Skin of body (tissue), 3 donors: ENCODE measurements around the gene E4F1. TPM values are rescaled to one million over a fixed set of nuclear protein-coding genes. Genes with fewer than 3 reads are reported as not detected.

Experiments
- DNase-seq: peaks from one replicate; lab custom pipeline; 2025; lab: John Stamatoyannopoulos, UW
- small RNA-seq: library from RNA; depleted of rRNA; stranded (forward); fragments of <200 nt; gene quantifications from one replicate; pipeline ENCODE3, GENCODE V24; 2014; ENCODE audit warnings: low replicate concordance
- total RNA-seq: library from RNA; depleted of rRNA; stranded (reverse); fragments of >200 nt; gene quantifications from one replicate; pipeline ENCODE4 v1.2.3, GENCODE V29; 2014

The E4F1 gene
- total RNA-seq, 1 donor from 2014 or later: 23.2 TPM

GRCh38 chr16:2273931-2274330, 50.5 kb downstream of the E4F1 start:
- DNase-seq: no peak

DNA sequence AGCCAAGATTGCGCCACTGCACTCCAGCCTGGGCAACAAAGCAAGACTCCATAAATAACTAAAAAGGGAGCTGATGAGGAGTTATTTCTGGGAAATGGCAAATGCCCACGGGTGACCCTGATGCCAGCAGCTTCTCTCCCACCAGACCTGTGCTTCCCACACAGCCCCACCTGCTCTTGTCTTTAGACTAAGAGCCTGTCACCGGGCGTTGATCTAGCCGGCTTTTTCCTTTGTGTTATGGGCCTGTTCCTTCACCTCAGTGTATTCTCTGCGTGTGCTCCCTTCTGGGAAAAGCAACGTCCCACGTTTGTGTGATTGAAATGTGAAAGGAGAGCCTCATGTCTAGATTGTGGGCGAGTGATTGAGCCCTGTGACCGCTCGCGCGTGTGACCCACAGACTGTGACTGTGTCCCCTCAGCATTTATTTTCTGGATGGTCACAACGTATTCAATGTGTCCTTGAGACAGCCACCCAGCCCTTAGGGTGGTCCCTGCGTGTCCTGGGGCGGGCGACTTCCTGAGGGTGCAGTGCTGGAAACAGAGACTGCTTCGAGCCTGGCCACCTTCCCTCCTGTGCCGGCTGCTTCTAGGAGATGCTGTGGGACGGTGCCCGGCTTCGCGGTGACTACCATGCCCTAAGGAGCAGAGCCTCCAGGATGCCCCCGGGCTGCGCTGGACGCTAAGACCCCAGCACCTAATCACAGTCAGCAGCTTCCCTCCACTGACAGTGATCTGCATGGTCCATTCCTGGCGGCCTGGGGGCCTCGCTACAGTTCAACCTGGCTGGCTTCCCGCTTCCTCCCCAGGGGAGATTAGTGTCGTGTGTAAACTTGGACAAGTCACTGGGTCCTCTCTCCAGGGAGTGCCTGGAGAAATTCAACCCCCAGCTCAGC, 52.3 kb downstream of the E4F1 start:
- DNase-seq: no peak

- no peak for DNase-seq
These were observed 53.2 kb downstream of the E4F1 start for GRCh38 chr16:2276368-2277195.

DNA sequence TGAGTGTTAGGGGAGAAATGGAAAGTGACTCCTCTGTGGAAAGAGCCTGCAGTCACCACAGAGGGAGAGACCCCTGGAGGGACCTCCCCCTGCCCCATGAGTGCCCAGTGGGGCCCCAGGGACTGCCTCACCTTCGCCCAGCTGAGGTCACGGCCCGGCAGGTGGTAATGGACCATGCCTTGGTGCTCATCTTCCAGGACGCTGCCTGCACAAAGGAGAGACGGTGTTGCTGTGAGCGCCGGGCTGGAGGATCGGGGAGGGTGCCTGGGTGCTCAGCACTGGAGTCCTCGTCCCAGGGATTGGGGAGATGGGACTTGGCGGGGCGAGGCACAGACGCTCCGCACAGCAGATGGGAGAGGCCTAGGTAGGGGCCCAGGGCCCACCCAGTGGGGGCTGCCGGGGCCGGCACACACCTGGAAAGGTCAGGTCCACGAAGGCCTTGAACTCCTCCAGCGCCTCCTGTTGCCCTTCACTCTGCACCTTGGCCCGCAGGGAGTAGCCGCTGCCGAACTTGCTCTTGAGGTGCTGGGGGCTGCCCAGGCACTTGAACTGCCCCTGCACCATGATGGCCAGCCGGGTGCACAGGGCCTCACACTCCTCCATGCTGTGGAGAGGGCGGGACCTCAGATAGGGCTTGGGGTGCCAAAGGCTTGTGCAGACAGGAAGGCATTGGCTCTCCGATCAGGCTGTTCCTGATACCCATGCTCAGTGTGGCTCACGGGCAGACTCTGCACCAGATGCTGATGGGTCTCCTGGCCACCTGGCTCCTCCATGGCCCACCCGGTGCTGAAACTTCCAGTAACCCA, 54.3 kb downstream of the E4F1 start:
- DNase-seq: no peak

DNA sequence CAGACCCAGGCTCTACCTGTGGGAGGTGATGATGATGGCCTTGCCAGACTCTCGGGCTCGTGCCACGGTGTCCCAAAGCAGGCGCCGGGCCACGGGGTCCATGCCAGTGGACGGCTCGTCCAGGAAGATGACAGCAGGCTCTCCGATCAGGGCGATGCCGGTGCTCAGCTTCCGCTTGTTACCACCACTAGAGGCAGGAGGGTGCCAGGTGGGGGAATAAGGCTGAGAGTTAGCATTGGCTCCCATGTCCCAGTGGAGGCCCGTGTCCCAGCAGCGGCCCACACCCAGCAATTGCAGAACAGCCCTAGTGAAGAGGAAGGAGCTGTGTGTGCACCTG, 54.8 kb downstream of the E4F1 start:
- no peak for DNase-seq

GRCh38 chr16:2278956-2279800, 55.8 kb downstream of the E4F1 start:
- no peak for DNase-seq

DNA sequence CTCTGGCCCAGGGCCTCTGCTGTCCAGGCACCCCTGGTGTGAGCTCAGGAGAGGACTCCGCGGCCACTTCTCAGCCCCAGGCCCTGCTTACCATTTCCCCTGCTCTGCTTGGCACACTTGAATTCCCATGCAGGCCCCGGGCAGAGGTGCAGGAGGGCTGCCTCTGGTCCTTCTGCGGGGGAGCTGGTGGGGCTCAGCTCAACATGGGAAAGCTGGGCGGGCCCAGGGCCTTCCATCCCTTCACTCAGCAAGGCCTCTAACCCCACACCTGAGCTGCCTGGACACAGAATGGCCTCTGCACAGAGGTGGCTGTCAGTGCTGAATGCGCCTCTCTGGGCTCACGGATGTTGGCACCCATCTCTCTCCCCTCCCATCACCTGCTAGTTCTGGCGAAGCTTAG, 57.1 kb downstream of the E4F1 start:
- DNase-seq: no peak

DNA sequence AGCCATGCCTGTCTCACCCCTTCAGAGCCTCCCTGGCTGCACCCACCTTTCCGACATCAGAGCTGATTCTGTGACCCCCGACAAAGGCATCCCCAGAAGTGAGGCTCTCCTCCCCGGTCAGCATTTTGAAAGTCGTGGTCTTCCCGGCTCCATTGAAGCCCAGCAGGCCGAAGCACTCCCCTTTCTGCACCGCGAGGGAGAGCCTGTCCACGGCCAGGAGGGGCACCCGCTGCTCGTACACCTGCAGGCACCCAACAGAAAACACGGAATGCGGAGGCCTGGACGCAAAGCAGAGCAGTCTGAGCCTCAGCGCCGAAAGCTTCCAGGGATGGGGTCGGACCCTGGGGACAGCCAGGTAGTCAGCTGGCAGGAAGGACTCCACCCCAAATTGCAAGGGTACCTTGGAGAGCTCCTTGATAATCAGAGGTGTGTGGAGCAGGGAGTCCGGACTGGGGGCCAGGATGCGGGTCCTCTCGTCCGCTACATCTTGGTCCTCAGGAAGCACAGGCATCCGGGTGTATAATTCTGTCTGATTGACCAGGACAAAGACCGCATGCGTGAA, 57.7 kb downstream of the E4F1 start:
- no peak for DNase-seq

GRCh38 chr16:2282262-2282661, 58.9 kb downstream of the E4F1 start:
- DNase-seq: no peak

GRCh38 chr16:2282866-2283555, 59.6 kb downstream of the E4F1 start:
- DNase-seq: no peak

DNA sequence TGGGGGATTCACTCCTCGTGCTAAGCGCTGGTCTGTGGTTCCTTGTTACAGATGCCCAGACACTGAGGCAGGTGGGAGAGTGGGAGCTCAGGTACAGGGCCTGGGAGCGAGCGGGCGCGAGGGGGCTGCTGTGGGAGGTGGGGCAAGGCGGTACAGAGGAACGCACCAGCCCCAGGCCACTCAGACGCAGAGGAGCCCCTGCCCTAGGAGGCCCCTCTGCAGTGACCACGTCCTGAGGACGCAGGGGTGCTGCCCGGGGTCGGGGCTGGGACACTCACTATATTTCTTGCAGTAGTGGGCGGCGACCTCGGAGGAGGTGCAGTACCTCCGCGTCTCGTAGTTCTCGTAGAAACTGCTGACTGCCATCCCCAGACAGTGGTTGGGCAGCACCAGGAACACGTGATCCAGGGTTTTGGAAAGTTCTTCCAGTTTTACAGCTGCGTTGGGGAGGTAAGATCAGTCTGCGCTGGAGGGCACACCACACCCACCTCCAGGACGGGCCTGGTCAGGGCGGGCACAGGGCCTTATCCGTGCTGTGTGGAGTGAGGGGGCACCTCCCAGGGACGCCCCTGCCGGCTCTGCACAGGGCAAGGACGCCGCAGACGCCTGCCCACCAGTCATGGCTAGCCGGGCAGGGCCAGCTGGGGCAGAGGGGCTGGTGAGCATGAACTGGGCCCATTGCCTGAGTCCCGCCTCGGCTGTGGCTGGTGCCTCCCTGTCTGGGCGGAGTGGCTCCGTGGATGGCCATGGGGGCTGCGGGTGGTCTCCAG, 60.8 kb downstream of the E4F1 start:
- DNase-seq: no peak

GRCh38 chr16:2284797-2285576, 61.6 kb downstream of the E4F1 start:
- no peak for DNase-seq

Small RNA genes within 50 kb of the gene (small RNA-seq; reads per million reads assigned to genes)
- gene MIR3677: not detected
- gene MIR4717: not detected

Other genes with a start within 250 kb of the E4F1 start
- 0.39 TPM for gene NOXO1, start 242.1 kb upstream of the E4F1 start, total RNA-seq
- gene GFER, start 239.4 kb upstream of the E4F1 start, total RNA-seq: 5.8 TPM
- 0.69 TPM for gene SYNGR3, start 233.6 kb upstream of the E4F1 start, total RNA-seq
- gene ZNF598, start 213.8 kb upstream of the E4F1 start, total RNA-seq: 12.8 TPM
- gene NPW, start 203.8 kb upstream of the E4F1 start, total RNA-seq: 2.2 TPM
- 20.1 TPM for gene NHERF2, start 196.7 kb upstream of the E4F1 start, total RNA-seq
- 14.8 TPM for gene NTHL1, start 175.8 kb upstream of the E4F1 start, total RNA-seq
- 58.9 TPM for gene TSC2, start 175.6 kb upstream of the E4F1 start, total RNA-seq
- 76.2 TPM for gene PKD1, start 87.7 kb upstream of the E4F1 start, total RNA-seq
- 1.6 TPM for gene RAB26, start 75.0 kb upstream of the E4F1 start, total RNA-seq
- 17.3 TPM for gene TRAF7, start 67.8 kb upstream of the E4F1 start, total RNA-seq
- 0.79 TPM for gene CASKIN1, start 27.0 kb upstream of the E4F1 start, total RNA-seq
- gene MLST8, start 18.1 kb upstream of the E4F1 start, total RNA-seq: 9.4 TPM
- 2.7 TPM for gene BRICD5, start 12.7 kb upstream of the E4F1 start, total RNA-seq
- 4.1 TPM for gene PGP, start 8.8 kb upstream of the E4F1 start, total RNA-seq
- gene DNASE1L2, start 12.9 kb downstream of the E4F1 start, total RNA-seq: 17.3 TPM
- 24.3 TPM for gene ECI1, start 28.0 kb downstream of the E4F1 start, total RNA-seq
- gene RNPS1, start 44.5 kb downstream of the E4F1 start, total RNA-seq: 57.3 TPM
- gene ABCA3, start 117.1 kb downstream of the E4F1 start, total RNA-seq: 3.5 TPM
- gene CCNF, start 205.9 kb downstream of the E4F1 start, total RNA-seq: 7.8 TPM
- gene TEDC2, start 236.5 kb downstream of the E4F1 start, total RNA-seq: 3.4 TPM
- 3.4 TPM for gene NTN3, start 247.7 kb downstream of the E4F1 start, total RNA-seq